B cell (primary cell): ENCODE results near the gene IL12RB1. TPM values are rescaled to one million over a fixed set of nuclear protein-coding genes. Genes with fewer than 3 reads are reported as not detected.

Experiments
- ATAC-seq: fragments of 200-7000 bp; cut with Tn5 transposase; one replicate; pipeline ENCODE4 v1.10.0; 2021; ENCODE audit warnings: low read depth, mild to moderate bottlenecking, moderate number of reproducible peaks, moderate library complexity
- CTCF ChIA-PET: fragments of 350-600 bp; sonication (Branson Sonifier 250); formaldehyde crosslinking; loops from one replicate; lab custom pipeline; 2021; ENCODE audit warnings: antibody characterized with exemption, inconsistent platforms; lab: Charles Lee
- POLR2A ChIA-PET: fragments of 350-600 bp; sonication (Branson Sonifier 250); formaldehyde crosslinking; loops from one replicate; lab custom pipeline; 2021; ENCODE audit warnings: antibody characterized with exemption; lab: Charles Lee
- DNase-seq: peaks from one replicate; pipeline ENCODE4 v3.0.0; 2013
- H2AFZ ChIP-seq: 2 replicates; pipeline ENCODE4 v1.6.1; 2012; ENCODE audit warnings: mild to moderate bottlenecking, low read depth, low read length; ENCODE audit not compliant: insufficient read depth, poor library complexity, severe bottlenecking
- H3K27ac ChIP-seq, 2 donors: 1 replicate in 1 of 2; 2 replicates in 1 of 2; pipeline ENCODE4 v1.5.1; 2012 to 2013; ENCODE audit warnings: low read length in 2 of 2, mild to moderate bottlenecking in 2 of 2, moderate library complexity in 1 of 2
- H3K27me3 ChIP-seq, 4 experiments: fragments of 200-600 bp in 1 of 4; sonication (generic) in 1 of 4; replicated peaks in 1 of 4; 1 replicate in 2 of 4; 2 replicates in 2 of 4; pipeline versions ENCODE4 v1.6.1 to v1.7.0; 2013 to 2016; ENCODE audit warnings: low read length in 3 of 4, mild to moderate bottlenecking in 2 of 4, mixed read lengths in 1 of 4, moderate library complexity in 1 of 4; ENCODE audit not compliant: insufficient read depth in 4 of 4, control insufficient read depth in 3 of 4; ENCODE audit errors: control extremely low read depth in 1 of 4
- H3K36me3 ChIP-seq, 2 experiments: replicated peaks in 1 of 2; 1 replicate in 1 of 2; 2 replicates in 1 of 2; pipeline versions ENCODE4 v1.6.1 to v1.7.1; 2013; ENCODE audit warnings: low read length in 1 of 2; ENCODE audit not compliant: insufficient read depth in 2 of 2, control insufficient read depth in 1 of 2; ENCODE audit errors: control extremely low read depth in 1 of 2, extremely low read depth in 1 of 2
- H3K4me1 ChIP-seq, 2 donors: fragments of 200-600 bp in 1 of 2; sonication (generic) in 1 of 2; 1 replicate in 1 of 2; 2 replicates in 1 of 2; pipeline versions ENCODE4 v1.5.1 to v1.6.1; 2013 to 2017; ENCODE audit warnings: low read length in 2 of 2; ENCODE audit not compliant: control insufficient read depth in 2 of 2, insufficient read depth in 2 of 2
- H3K4me2 ChIP-seq: replicated peaks from 2 replicates; pipeline ENCODE3; 2012; ENCODE audit warnings: mild to moderate bottlenecking, low read depth, low read length; ENCODE audit not compliant: poor library complexity, severe bottlenecking
- H3K4me3 ChIP-seq, 5 experiments: fragments of 200-600 bp in 1 of 5; sonication (generic) in 1 of 5; 1 replicate in 3 of 5; 2 replicates in 2 of 5; pipeline versions ENCODE4 v1.5.1 to v1.7.0; 2011 to 2016; ENCODE audit warnings: low read length in 4 of 5, mild to moderate bottlenecking in 4 of 5, low read depth in 2 of 5, control low read depth in 1 of 5, moderate library complexity in 1 of 5; ENCODE audit not compliant: insufficient read depth in 1 of 5; ENCODE audit errors: control extremely low read depth in 1 of 5, extremely low read depth in 1 of 5
- H3K79me2 ChIP-seq: fragments of 200-600 bp; sonication (generic); one replicate; pipeline ENCODE4 v1.6.0; 2016; ENCODE audit warnings: low read length; ENCODE audit not compliant: control insufficient read depth, insufficient read depth
- H3K9ac ChIP-seq: fragments of 200-600 bp; sonication (generic); 2 replicates; pipeline ENCODE4 v1.6.1; 2017; ENCODE audit warnings: mild to moderate bottlenecking, low read length, moderate library complexity
- H3K9me3 ChIP-seq, 3 donors: one replicate each; pipeline versions ENCODE4 v1.6.1 to v1.7.1; 2013; ENCODE audit warnings: low read length in 2 of 3; ENCODE audit not compliant: control insufficient read depth in 2 of 3, insufficient read depth in 1 of 3; ENCODE audit errors: control extremely low read depth in 1 of 3
- H4K20me1 ChIP-seq: 2 replicates; pipeline ENCODE4 v1.6.0; 2012; ENCODE audit warnings: mild to moderate bottlenecking, low read length; ENCODE audit not compliant: insufficient read depth, control insufficient read depth, poor library complexity, severe bottlenecking
- H3K27ac Mint-ChIP-seq: one replicate; pipeline ENCODE4 v1.8.0; 2021; ENCODE audit warnings: mixed read lengths
- H3K27me3 Mint-ChIP-seq: one replicate; pipeline ENCODE4 v1.8.0; 2021; ENCODE audit warnings: mixed read lengths
- H3K4me1 Mint-ChIP-seq: one replicate; pipeline ENCODE4 v1.8.0; 2021; ENCODE audit warnings: mixed read lengths
- H3K4me3 Mint-ChIP-seq: one replicate; pipeline ENCODE4 v1.8.0; 2021; ENCODE audit warnings: mixed read lengths
- H3K9me3 Mint-ChIP-seq: one replicate; pipeline ENCODE4 v1.8.0; 2022; ENCODE audit warnings: mixed read lengths; ENCODE audit not compliant: insufficient read depth
- CTCF ChIP-seq: fragments of 200-600 bp; IDR thresholded peaks from one replicate; pipeline ENCODE4 v1.8.0; 2022; ENCODE audit warnings: antibody characterized with exemption, mild to moderate bottlenecking
- EZH2 ChIP-seq: IDR thresholded peaks from 2 replicates; pipeline ENCODE4 v1.6.1; 2012; ENCODE audit warnings: borderline replicate concordance, low read depth, mild to moderate bottlenecking, moderate library complexity, low read length; ENCODE audit not compliant: insufficient read depth, poor library complexity, severe bottlenecking
- WGBS: methylation state at CpG from one replicate; pipeline ENCODE4 v1.1.5; 2013; ENCODE audit warnings: missing lambda C conversion rate; ENCODE audit not compliant: insufficient coverage; 5-methylcytosine and 5-hydroxymethylcytosine counted together
- intact Hi-C: fragments of 100-400 bp; cut with micrococcal nuclease; formaldehyde crosslinking; loops from one replicate; pipeline ENCODE4 v1.10.0; 2022
- polyA plus RNA-seq: library from polyadenylated mRNA; depleted of rRNA; stranded (reverse); fragments of >200 nt; gene quantifications from 2 replicates; pipeline ENCODE4 v1.2.3, GENCODE V29; 2012
- total RNA-seq, 2 donors: library from RNA; stranded (reverse); fragments of 120-200 nt in 1 of 2; gene quantifications; 1 replicate in 1 of 2; 2 replicates in 1 of 2; pipeline versions ENCODE4 v1.2.3 to v1.2.4, GENCODE V29; 2013 to 2022

IL12RB1 gene
- total and polyA plus RNA-seq, 2 donors (not counting 1 experiment from before 2014, with no cell fraction given), result 18.8 to 24.5 TPM

GRCh38 chr19:18114483-18114882 lies 27.7 kb upstream of the IL12RB1 start:
- CTCF ChIA-PET, result interaction anchor here (1.0 to 2.7 kb wide), 6 partner anchors 10 to 138 kb away, joined by 3 to 21 read pairs (median 6); no protein-coding TSS in a partner anchor
- H3K4me3 Mint-ChIP-seq, result no peak overlapping the region

More at GRCh38 chr19:18114483-18114882, 27.7 kb upstream of the IL12RB1 start:
- Histone ChIP-seq H3K27ac (no peak overlapping the region), H3K9ac (no peak overlapping the region), H3K79me2 (peaks cover 80% of the 10 kb centered on the region), H3K4me1 (peaks cover 41 to 47% of the 10 kb centered on the region in 2 donors), H3K9me3 (no peaks in the 10 kb centered on the region), H4K20me1 (peaks cover 59% of the 10 kb centered on the region), H3K27me3 (no peaks in the 10 kb centered on the region), H2AFZ (no peak overlapping the region), H3K4me3 (no peak overlapping the region), H3K36me3 (peaks cover 0 to 38% of the 10 kb centered on the region in 2 experiments), H3K4me2 (no peak overlapping the region)
- no peaks in the 10 kb centered on the region for H3K9me3 Mint-ChIP-seq
- WGBS, result 94% methylated on average over 4 of the region's 4 CpGs
- POLR2A ChIA-PET, result no interaction called here
- H3K27me3 Mint-ChIP-seq, result no peaks in the 10 kb centered on the region
- intact Hi-C loops, result no loop called here
- TF ChIP-seq EZH2 (no peak), CTCF (no peak)
- DNase-seq (no peak), ATAC-seq (no peak)
- peaks cover 61% of the 10 kb centered on the region for H3K4me1 Mint-ChIP-seq
- peak overlapping the region; percentile 20 for H3K27ac Mint-ChIP-seq
